Femur (tissue), 1 donor: ENCODE measurements around the gene CXCR2.
"Not testable (repeated sequence)": the region's sequence is repeated elsewhere in the genome, so short reads cannot be mapped to it uniquely, and the experiment has no call there.

Source experiments
- DNase-seq: peaks from one replicate; pipeline ENCODE4 v3.0.0-alpha.2; 2017

Gene CXCR2

DNA sequence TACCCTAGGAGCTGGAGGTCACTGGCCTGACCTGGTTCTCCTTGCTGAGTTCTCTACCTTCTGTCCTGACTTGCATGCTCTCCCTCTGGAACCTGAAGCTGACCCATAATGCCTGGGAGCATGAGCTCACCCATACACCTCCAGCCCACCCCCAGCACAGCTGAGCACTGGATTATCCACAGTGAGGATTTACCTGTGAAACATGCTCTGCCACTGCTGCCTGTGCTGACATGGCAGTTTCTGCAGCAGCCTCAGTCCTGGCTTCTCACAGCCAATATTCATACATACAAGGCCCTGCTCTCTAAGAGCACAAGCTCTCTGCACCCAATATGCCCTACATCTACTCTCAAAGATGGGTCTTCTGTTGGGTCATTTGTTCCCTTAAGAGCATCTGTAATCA lies 5.0 kb downstream of the CXCR2 start:
- DNase-seq = no peak

GRCh38 chr2:218137514-218137913 lies 11.7 kb downstream of the CXCR2 start:
- no peak for DNase-seq

DNA sequence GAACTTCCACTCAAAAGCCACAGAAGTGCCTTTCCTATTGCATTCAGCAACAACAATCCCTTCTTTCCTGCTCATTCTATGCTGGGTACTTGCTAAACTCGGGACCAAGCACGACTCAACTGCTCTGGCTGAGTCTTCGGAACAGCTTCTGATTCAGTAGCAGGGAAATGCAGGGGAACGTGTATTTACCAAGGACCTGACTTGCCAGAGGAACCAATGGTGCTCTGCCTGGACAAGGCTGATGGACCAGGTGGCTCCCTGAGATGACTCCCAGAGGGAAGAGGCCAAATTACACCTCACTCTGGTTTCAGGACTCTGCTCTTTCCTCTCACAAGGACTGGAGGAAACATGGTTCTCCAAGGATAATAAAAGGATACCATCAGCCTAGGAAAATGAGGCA lies 12.2 kb downstream of the CXCR2 start:
- DNase-seq = no peak

DNA sequence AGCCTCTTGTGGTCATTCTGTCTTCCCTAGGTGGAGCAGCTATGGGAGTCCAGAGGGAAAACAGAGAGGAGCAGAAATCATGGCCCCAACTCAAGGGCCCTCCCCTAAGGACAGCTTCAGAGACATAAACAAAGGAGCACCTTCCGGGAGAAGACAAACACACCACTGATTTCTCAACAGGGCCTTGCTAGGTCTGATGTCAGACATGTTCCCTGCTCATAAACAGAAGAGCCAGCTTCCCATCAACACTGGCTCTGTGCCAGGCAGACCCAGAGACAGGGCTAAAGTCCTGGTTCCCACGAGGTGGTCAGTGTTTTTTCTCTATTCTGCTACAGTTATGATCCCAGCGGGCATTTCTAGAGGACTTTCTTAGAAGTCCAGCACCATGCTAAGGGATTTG lies 19.3 kb downstream of the CXCR2 start:
- DNase-seq = no peak

DNA sequence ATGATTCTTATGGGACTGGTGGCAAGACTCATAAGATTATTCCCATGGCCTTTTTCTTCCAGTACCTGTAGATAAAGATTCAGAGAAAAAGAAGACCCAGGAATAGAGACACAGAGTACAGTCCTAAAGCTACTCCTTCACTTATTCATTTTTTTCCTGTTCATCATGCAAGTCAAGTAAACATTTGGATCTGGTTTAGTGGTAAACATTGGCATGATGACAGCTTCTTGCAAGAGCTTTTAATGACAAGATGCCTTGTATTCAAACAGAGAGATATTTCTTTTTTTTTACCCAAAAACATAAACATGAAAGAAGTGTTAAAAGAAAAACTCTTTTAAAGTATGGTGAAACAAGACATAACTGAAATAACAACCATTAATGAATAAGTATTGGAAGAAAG lies 20.2 kb downstream of the CXCR2 start:
- no peak for DNase-seq

DNA sequence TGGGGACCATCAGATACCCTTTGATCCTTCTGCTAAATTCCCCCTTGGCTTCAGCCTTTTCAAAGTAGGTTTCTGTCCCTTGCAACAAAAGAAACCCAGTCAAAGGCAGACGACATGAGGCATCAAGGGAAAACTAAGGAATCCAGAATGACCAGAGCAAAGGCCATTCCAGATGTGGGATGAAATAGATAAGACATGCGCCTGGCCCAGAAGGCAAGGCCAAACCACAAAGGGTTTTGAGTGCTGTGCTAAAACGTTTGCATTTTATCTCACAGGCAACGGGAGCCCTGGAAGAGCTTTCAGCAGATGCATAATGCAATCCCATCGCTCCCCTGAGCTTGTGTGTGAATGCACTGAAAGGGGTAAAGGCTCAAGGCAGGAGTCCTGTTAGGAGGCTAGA lies 23.3 kb downstream of the CXCR2 start:
- no peak for DNase-seq

DNA sequence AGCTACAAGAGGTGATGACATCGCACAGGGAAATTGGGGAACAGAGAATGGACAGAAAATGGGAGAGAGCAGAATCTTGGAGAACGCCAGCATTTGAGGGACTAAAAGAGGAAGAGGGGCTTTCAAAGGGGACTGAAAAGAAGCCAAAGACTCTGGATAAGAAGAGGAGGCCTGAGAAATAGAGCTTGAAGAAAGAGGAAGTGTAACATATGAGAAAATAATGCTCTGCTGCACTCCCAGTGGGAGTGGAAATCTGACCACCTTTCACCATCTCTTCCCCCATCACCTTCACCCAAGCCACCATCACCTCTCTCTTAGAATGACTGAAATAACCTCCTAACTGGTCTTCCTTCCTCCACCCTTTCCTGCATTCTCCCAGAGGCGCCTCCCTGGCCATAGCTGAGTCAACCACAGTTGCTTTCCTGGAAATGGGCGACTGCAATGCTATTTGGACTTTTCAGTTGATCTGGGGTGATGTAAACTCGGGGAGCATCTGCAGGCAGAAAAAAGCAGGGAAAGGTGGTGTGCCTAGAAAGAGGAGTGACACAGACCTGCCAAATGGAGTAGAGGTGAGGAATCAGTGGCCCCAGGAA lies 24.1 kb downstream of the CXCR2 start:
- no peak for DNase-seq

DNA sequence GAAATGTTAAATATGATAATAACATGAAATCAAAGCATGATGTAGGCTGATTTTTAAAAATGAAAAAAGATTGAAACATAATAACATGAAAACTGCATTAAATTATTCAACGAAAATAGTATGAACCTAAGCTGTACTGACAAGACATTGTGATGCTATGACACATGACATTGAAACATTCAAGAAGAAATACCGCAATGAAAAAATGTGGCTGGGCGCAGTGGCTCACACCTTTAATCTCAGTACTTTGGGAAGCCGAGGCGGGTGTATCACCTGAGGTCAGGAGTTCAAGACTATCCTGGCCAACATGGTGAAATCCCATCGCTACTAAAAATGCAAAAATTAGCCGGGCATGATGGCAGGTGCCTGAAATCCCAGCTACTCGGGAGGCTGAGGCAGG lies 26.3 kb downstream of the CXCR2 start:
- DNase-seq = no peak

DNA sequence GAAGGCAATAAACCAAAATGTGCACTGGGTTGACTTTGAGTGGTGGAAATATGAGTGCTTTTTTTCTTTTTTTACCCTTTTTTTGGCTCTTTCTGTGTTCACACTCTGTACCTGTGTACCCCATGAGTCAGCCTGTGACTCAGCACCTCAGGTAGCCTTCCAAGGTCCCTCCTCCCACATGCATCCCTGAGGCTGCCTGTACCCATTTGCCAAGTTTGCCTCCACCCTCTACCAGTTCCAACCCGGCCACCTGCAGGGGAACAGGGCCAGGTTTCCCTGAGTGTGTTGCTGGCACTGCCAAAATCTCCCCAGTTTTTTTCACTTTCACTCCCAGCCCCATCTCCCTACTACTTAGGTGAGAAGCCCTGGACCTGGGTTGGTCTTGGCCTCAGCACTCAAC lies 26.9 kb downstream of the CXCR2 start:
- no peak for DNase-seq

DNA sequence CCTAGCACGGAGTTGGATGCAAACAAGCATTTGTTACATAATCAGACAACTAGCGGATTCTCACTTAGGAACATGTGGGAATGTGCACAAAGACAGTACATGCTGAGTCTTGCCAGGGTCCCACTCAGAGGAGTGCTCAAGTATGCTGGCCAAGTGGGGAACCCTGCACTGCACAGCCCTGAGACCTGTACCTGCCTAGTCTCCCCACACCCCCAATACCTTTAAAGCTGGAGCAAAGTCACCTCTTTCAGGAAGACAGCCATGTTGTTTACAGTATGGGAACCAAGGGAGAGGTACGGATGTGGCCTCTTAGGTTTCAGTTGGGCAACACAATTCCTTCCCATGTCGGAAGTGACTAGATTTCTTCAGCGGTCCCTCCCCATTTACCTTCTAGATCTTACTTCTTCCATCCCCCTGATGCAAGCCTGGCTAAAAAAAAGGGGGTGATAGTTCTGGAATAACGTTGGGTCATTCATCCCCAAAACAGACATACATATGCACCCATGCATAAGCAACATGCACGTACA lies 30.2 kb downstream of the CXCR2 start:
- DNase-seq = no peak

- DNase-seq = no peak
Measured at GRCh38 chr2:218161644-218162043, 35.8 kb downstream of the CXCR2 start.

DNA sequence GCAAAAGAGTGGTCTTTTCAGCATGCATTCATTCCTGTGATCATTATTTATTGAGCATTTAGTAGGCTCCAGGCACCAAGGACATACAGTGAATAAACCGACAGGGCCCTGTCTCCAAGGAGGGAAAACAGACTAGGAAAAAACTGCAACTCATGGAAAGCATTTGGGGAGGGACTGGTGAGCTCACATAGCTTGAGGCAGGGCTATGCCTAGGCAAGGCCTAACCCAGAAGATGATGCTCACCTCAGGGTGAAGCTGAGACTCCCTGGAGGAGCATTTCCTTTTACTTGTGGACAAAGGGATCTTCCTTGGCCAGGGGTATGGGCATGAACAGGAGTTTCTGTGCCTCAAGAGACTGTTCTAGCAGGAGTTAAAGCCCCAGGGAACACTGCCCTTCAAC lies 37.0 kb downstream of the CXCR2 start:
- DNase-seq = no peak

GRCh38 chr2:218166791-218167190 lies 41.0 kb downstream of the CXCR2 start, which contains the start of gene CXCR1:
Gene CXCR1 (minus strand): TSS chr2:218166962. CDS start chr2:218165211, 1,751 bp downstream.
- DNase-seq = no peak

DNA sequence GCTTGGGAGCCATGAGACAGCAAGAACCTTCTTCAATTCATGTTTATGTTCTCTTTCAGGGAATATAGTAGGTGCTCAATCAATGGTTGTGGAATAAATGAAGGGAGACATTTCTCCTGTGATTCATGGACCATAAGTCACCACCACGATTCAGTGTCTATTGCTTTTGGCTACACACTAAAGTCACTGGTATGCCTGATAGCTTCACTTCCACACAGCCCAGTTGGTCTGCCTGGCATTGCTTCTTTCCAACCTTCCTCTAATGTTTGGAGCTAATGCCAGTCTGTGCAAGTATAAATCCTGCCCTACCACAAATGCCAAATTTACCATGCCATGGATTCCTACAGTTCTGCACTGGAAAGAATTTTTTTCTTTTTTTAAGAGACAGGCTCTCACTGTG lies 42.2 kb downstream of the CXCR2 start:
- no peak for DNase-seq

DNA sequence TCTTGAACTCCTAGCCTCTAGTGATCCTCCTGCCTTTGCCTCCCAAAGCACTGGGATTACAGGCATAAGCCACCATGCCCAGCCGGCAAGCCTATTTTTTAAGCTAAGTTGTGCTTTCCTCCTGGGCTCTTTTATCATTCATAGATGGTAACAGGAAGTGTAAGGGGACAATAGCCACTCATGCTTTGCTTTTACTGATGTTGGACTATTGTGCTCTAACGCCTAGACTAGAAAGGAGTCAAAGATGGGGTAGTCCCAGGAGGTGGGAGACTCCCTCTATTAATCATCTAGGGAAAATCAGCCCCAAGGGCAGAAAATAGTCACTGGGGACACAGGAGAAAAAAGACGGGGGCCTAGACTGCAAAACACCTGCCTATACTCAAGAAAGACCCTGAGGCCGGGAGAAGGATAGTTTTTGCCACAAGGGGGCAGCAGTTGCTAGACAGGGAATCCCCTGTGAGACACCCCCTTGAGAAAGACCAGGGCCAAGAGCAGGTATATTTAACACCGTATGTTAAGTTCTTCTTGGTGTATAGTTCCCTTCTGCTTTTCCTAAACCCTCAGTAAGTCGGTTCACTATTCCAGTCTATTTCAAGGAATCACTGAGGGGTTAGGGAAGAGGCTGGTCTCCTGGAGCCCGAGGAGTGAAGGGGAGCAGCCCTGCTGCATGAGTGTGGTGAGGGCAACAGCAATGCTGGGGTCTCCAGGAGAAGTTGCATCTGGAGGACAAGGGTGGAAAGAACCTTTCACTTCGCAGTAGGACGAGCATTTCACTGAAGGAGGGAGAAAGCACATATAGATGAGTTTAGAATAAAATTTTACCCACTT lies 43.0 kb downstream of the CXCR2 start:
- DNase-seq = peak; percentile 47

- no peak for DNase-seq
Measured at GRCh38 chr2:218169757-218170546, 44.1 kb downstream of the CXCR2 start.

- DNase-seq = not testable (repeated sequence)
Measured at GRCh38 chr2:218171744-218172143, 45.9 kb downstream of the CXCR2 start.

GRCh38 chr2:218172845-218173244 lies 47.0 kb downstream of the CXCR2 start:
- DNase-seq = no peak

DNA sequence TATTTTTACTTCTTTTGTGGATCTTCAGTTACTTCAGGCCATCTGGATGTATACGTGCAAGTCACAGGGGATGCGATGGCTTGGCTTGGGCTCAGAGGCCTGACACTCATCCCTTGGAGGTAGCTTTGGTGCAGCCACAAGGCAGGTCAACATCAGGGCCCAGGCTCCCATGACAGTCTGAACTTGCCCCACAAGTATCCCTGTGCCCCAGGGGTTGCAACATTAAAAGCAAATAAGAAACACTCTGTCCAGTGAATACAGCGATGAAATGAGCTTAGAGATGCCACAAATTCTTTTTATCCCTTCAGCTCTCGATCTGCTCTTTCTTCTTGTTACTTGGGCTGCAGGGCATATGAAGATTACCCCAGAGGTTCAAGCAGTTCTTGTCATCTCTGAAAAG lies 54.0 kb downstream of the CXCR2 start:
- no peak for DNase-seq

- DNase-seq = no peak
Measured at GRCh38 chr2:218180467-218181114, 54.8 kb downstream of the CXCR2 start.

DNA sequence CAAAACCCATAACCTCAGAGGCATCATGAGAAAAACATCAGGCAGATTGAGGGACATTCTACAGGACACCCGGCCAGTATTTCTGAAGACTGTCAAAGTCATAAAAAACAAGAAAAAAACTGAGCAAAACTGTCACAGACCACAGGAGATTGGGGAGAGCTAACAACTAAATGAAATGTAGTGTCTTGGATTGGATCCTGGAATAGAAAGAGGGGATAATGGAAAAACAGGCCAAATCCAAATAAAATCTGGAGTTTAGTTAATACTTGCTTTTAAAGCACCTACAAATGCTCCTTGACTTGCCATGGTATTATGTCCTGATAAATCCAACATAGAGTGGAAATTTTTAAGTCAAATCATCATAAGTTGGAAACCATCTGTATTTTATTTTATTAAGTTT lies 58.5 kb downstream of the CXCR2 start:
- DNase-seq = no peak

GRCh38 chr2:218186355-218186766 lies 60.5 kb downstream of the CXCR2 start:
- peak; percentile 52 for DNase-seq
